PFSK-1 (cell line): ENCODE data around the gene SERINC3.

Source experiments
- FOXP2 ChIP-seq: optimal IDR thresholded peaks from 2 replicates; pipeline ENCODE3; 2011; ENCODE audit warnings: borderline replicate concordance, control low read depth, inconsistent platforms; ENCODE audit not compliant: insufficient read depth; ENCODE audit errors: extremely low read length, extremely low read depth
- POLR2AphosphoS5 ChIP-seq: IDR thresholded peaks from 2 replicates; pipeline ENCODE4 v1.6.1; 2012; ENCODE audit warnings: low read depth, mild to moderate bottlenecking, control low read depth, low read length, moderate library complexity
- SIN3A ChIP-seq: IDR thresholded peaks from 2 replicates; pipeline ENCODE4 v1.6.1; 2012; ENCODE audit warnings: mild to moderate bottlenecking, low read length, moderate library complexity, borderline replicate concordance; ENCODE audit not compliant: insufficient read depth
- TAF1 ChIP-seq: IDR thresholded peaks from 2 replicates; pipeline ENCODE4 v1.6.1; 2012; ENCODE audit warnings: low read length, control low read depth, borderline replicate concordance; ENCODE audit not compliant: insufficient read depth
- TF ChIP-seq, protein P1 (sequence below), 2 experiments: IDR thresholded peaks; 2 replicates each; pipeline versions ENCODE4 v1.6.1 to v1.8.0; 2011 to 2012; ENCODE audit warnings: low read depth in 2 of 2, low read length in 2 of 2, control low read depth in 1 of 2, inconsistent platforms in 1 of 2, mild to moderate bottlenecking in 1 of 2, moderate library complexity in 1 of 2; ENCODE audit not compliant: insufficient read depth in 1 of 2

DNA sequence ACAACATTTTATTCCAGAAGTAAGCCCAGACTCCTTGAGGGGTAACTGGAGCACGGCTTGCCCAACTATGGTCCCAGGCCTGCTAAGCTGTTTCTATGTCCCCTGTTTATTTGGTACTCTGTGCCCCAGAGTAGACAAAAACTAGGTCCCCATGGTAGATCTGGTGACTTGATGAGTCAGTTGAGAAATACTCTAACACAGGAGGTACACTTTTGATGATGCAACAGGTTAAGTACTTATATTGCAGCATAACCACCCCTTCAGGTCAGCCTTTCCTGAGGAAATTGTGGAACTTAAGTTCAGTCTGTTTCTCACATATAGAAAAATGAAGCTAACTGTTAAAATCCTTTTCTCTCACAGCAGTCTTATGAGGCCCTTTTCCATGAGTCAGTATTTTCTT lies 26.6 kb downstream of the SERINC3 start:
- TF ChIP-seq, protein P1, sequence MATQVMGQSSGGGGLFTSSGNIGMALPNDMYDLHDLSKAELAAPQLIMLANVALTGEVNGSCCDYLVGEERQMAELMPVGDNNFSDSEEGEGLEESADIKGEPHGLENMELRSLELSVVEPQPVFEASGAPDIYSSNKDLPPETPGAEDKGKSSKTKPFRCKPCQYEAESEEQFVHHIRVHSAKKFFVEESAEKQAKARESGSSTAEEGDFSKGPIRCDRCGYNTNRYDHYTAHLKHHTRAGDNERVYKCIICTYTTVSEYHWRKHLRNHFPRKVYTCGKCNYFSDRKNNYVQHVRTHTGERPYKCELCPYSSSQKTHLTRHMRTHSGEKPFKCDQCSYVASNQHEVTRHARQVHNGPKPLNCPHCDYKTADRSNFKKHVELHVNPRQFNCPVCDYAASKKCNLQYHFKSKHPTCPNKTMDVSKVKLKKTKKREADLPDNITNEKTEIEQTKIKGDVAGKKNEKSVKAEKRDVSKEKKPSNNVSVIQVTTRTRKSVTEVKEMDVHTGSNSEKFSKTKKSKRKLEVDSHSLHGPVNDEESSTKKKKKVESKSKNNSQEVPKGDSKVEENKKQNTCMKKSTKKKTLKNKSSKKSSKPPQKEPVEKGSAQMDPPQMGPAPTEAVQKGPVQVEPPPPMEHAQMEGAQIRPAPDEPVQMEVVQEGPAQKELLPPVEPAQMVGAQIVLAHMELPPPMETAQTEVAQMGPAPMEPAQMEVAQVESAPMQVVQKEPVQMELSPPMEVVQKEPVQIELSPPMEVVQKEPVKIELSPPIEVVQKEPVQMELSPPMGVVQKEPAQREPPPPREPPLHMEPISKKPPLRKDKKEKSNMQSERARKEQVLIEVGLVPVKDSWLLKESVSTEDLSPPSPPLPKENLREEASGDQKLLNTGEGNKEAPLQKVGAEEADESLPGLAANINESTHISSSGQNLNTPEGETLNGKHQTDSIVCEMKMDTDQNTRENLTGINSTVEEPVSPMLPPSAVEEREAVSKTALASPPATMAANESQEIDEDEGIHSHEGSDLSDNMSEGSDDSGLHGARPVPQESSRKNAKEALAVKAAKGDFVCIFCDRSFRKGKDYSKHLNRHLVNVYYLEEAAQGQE (IDR thresholded peaks at IDR 0.05; ENCODE audit: insufficient read depth in 1 of 2, low read depth in 2 of 2, low read length in 2 of 2) = no peak
- TF ChIP-seq FOXP2 = no peak
- TF ChIP-seq POLR2AphosphoS5 = no peak
- TF ChIP-seq TAF1 = no peak
- TF ChIP-seq SIN3A = no peak
